RPMI7951 (cell line): Measurements from ENCODE around the gene TPRKB. TPM values are rescaled to one million over a fixed set of nuclear protein-coding genes. Genes with fewer than 3 reads are reported as not detected.
"Not testable (repeated sequence)": the region's sequence is repeated elsewhere in the genome, so short reads cannot be mapped to it uniquely, and the experiment has no call there.

Experiments used
- DNase-seq: peaks from one replicate; pipeline ENCODE4 v3.0.0-alpha.2; 2012; ENCODE audit warnings: low read depth
- total RNA-seq: library from RNA; depleted of rRNA; stranded (reverse); fragments of >200 nt; shearing (Covaris generic); gene quantifications from 2 replicates; pipeline ENCODE4 v1.2.3, GENCODE V29; 2014

Gene TPRKB
- total RNA-seq, 1 experiment from 2014 or later = 179 TPM

GRCh38 chr2:73739101-73739500, 2.0 kb upstream of the TPRKB start:
- no peak for DNase-seq

GRCh38 chr2:73736378-73736777, 767 bp downstream of the TPRKB start:
- no peak for DNase-seq

GRCh38 chr2:73730810-73731209, 6.3 kb downstream of the TPRKB start:
- no peak for DNase-seq

- no peak for DNase-seq
These were observed 8.4 kb downstream of the TPRKB start for GRCh38 chr2:73728711-73729110.

- DNase-seq = no peak
These were observed 9.1 kb downstream of the TPRKB start for GRCh38 chr2:73728043-73728442.

- not testable (repeated sequence) for DNase-seq
These were observed 10.5 kb downstream of the TPRKB start for GRCh38 chr2:73726657-73727056.

- no peak for DNase-seq
These were observed 18.1 kb downstream of the TPRKB start for GRCh38 chr2:73718851-73719621.

GRCh38 chr2:73718421-73718820, 18.7 kb downstream of the TPRKB start:
- no peak for DNase-seq

- not testable (repeated sequence) for DNase-seq
These were observed 19.4 kb downstream of the TPRKB start for GRCh38 chr2:73717695-73718094.

- no peak for DNase-seq
These were observed 19.9 kb downstream of the TPRKB start for GRCh38 chr2:73717251-73717606.

GRCh38 chr2:73716543-73717250, 20.4 kb downstream of the TPRKB start:
- DNase-seq = peak; percentile 90

GRCh38 chr2:73714091-73714490, 23.1 kb downstream of the TPRKB start:
- no peak for DNase-seq

GRCh38 chr2:73708527-73708926, 28.6 kb downstream of the TPRKB start:
- no peak for DNase-seq

- DNase-seq = no peak
These were observed 29.5 kb downstream of the TPRKB start for GRCh38 chr2:73707636-73708035.

- no peak for DNase-seq
These were observed 30.1 kb downstream of the TPRKB start for GRCh38 chr2:73707058-73707457.

GRCh38 chr2:73705091-73705490, 32.1 kb downstream of the TPRKB start:
- no peak for DNase-seq

- no peak for DNase-seq
These were observed 32.9 kb downstream of the TPRKB start for GRCh38 chr2:73704285-73704684.

- DNase-seq = no peak
These were observed 33.5 kb downstream of the TPRKB start for GRCh38 chr2:73703675-73704074.

- not testable (repeated sequence) for DNase-seq
These were observed 34.2 kb downstream of the TPRKB start for GRCh38 chr2:73702852-73703493.

GRCh38 chr2:73701968-73702665, 35.0 kb downstream of the TPRKB start:
- no peak for DNase-seq

- DNase-seq = not testable (repeated sequence)
These were observed 35.7 kb downstream of the TPRKB start for GRCh38 chr2:73701448-73701765.

- DNase-seq = no peak
These were observed 36.3 kb downstream of the TPRKB start for GRCh38 chr2:73700661-73701447.
